C1 segment of cervical spinal cord (tissue), 14 donors: ENCODE data around the gene WDR36.

ENCODE experiments used
- DNase-seq, 14 donors: peaks; one replicate each; lab custom pipeline; 2025; lab: John Stamatoyannopoulos, UW

WDR36 gene

DNA sequence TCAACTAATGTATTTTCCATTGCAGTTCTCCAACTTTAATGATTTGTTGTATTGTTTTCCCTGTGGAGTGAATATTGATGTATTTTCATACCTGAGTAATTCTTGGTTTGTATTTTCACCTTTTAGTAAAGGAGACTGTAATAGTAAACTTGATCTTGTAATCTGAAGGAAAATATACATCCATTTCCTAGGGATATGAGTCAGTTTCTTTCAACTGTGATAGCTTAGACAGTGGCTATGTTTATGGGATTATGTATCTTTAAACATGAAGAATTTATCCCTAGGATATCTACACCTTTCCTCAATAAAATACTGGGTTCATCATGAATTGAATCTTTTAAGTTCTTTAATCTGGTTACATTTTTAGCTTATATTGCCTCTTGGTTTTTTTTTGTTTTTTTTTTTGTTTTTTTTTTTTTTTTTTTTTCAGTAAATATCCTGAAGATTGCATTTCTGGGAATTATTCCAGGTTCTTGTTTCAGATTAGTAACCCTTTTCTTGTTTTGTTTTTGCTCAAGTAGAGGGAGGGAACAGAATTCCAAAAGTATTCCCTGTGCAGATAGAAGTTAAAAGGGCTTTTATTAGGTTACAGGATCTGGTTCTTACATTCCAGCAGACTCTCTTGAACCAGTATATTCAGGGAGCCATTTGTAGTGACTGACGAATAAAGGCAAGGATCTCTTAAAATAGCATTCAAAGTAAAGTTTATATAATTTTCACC is 7.1 kb downstream of the WDR36 start:
- no peak for DNase-seq

DNA sequence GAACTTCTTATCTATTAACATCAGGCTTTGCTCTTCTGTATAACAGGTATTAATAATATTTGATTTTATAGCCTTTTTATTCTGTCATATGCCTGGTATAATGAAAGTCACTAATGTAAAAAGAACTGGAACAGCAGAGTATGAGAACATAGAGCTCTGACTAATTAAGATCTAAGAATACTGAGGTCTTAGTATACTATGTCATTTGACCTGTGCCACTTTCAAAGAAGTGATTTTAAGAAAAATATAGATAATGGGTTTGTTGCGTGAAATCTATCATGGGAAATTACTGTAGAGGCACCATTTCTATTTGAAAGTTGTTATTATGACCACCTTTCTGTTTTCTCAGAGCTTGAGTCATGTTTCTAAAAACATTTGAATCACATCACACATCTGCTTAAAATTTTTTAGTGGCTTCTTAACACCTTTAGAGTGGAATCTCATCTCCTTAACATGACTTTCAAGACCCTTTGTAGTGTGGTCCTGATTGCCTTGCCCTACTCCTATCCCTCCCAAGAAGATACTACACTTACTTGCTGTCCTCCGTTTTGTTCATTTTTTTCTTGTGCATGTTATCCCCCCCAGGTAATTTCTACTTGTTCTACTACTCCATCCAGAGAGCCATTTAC is 14.3 kb downstream of the WDR36 start:
- no peak for DNase-seq

DNA sequence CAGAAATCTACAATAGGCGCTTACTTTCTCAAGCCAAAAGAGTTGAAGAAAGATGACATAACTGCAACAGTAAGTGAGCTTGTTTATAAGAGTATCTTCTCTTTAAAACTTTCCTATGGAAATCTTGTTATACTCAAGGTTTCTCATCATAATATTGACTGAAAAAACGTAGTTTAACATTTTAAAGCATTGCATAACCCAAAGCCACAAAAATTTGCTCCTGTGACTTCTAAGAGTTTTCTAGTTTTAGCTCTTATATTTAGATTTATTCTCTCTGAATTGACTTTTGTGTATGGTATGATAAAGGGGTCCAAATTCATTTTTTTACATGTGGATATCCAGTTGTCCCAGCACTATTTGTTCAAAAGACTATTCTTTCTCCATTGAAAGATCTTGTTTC is 15.2 kb downstream of the WDR36 start:
- no peak for DNase-seq

DNA sequence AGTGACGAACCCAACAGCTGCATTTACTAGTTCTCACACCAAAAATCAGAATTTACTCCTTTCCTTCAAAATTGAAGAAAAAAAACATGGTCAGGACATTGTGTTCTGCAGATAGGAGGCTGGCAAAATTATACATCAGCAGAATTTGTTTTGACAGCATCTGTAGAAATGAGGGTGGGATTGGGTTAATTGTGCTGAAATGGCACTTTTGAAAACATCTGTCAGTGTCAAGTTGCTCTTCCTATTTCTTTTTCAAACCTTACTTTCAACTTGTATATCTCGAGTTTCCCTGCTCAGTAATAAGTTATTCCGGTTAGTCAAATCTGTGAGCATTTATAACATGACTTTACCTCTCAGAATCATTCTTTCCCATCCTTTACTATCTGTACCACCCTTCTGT is 19.8 kb downstream of the WDR36 start:
- DNase-seq = no peak

DNA sequence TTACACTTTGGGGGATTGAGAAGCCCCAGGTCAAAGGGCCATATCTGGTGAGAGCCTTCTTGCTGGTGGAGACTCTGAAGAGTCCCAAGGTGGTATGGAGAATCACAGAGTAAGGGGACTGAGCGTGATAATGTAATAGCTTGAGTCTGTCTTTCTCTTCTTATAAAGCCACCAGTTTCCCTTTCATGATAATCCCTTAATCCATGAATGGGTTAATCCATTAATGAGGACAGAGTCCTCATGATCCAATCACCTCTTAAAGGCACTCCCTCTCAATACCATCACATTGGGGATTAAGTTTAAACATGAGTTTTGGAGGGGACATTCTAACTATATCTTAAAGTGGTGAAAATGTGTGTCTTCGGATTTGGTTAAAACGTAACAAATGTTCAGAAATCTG is 21.5 kb downstream of the WDR36 start:
- no peak for DNase-seq

DNA sequence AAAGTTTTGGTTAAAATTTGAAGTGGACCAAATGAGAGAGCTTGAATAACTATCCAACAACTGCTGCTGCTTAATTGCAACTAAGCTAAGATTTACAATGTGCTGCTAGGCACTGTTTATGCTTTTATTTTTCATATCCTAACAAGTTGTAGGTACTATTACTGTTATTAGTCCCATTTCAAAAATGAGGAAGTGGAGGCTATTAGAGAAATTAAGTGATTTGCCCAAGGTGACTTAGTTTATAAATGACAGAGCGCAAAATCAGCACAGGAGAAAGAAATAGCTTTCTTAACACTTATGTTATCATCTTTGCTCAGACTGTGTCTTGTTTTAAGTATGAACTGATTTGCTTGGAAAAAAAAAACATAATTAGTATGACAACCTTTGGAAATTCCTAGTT is 23.1 kb downstream of the WDR36 start:
- DNase-seq = no peak

DNA sequence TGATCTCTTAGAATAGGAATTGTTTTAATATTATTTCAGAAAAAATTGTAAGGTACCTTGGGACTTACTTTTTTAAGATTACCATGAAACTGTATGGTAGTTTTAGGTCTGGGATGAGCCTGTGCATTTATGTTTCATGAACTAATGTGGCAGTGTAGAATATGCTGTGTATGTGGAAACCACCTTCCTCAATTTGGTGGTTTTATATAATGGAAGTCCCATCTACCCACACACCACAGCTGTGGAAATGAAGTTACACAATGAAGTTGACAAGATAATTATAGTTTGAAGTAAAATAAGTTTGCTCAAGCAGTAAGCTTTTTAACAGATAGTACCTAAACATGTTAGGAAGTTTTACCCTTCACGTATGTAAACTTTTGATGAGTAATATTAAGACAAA is 24.4 kb downstream of the WDR36 start:
- no peak for DNase-seq

DNA sequence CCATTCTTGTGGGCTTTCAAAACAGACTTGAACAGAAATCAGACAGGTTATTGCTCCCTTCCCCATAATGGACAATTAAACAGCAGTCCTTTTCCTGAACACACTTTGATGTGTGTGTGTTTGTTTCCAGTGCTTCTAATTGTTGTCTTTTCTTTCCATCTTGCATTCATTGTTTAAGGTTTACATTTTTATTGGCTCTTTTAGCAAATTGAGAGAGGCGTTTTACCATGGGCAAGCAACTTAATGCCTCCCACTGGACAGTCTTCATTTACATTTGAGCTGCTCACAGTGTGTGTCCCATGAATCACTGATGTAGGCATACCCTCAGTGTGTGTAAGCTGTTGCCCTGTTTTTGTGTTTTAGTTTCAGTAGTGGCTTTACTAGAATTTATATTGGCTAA is 25.0 kb downstream of the WDR36 start:
- no peak for DNase-seq

DNA sequence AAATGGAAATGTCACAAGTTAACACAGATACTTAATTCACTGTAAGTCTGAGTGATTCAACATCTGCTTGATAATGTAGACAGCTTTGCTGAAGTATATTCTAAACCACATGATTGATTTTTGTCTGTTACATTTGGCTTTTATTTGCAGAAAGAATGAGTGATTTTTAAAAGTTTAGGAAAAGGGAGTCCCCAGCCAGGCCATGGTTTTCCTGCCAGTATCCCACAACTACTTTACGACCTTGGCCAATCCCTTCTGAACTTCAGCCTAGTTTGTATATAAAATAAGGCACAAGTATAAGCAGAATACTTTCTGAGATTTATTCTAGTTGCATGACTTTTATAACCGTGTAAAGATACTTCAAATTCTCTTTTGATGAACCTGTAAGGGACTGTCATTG is 27.1 kb downstream of the WDR36 start:
- DNase-seq = no peak

DNA sequence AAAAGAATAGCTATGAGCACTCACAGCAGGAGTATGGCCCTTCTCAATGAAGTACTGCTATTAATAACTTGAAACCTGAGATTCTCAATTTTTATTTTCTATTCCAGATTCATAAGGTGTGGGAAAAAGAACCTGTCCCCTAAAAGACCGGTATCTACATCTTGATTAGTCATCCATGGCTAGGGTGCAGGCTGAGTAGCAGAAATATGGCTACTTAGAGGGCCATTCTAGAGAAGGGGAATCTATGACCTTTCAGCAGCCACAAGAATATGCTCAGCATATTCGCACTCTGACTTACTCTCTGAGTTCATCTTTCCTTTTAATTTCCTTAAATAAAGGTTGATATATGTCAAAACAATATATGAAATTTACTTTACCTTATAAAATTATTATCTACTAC is 27.7 kb downstream of the WDR36 start:
- no peak for DNase-seq

DNA sequence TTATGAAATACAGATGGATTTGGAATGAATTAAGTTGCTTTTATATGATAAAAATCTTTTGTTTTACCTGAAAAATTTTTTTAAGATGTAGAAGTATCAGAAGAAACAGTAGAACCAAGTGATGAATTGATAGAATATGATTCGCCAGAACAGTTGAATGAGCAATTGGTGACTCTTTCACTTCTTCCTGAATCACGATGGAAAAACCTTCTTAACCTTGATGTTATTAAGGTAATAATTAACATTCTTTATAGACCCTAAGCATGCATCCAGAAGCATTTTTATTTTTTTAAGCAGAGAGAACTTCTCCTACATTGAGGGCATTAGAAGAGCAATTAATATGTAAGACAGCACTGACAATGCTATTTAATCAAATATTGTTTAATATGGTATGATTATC is 28.8 kb downstream of the WDR36 start:
- no peak for DNase-seq

DNA sequence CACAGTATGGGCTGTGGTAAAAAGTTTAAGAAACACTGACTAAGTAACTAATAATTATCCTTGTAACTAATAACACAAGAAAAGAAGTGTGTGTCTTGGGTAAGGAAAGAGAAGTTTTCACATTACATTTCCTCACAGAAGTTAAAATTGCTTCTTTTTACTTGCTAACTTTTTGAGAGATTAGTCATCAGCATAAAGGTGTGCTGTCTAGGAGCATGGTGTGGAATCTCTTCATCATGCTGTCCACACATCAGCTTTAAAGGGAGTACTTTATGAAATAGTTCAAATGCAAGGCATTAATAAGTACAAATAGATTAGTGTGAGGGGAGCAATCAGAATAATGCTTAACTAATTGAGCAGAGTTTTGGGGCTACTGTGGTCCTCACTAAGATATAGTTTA is 29.8 kb downstream of the WDR36 start:
- no peak for DNase-seq

DNA sequence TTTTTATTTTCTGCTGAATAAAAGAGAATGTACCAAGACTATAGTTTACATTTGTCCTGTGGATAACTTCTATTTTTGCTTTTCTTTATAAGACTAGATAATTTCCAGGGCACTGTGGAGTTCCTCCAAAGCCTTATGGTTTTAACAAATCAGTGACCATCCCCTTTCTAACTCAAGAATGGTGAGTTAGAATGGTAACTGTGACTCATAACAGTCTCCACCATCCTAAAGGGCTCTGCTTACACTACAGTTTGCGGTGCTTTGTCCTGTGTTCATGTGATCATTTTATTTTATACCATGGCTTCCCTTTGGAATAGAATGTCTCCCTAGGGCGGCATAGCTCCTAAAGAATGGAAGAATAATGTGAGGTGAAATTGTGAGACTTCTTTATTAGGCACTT is 30.2 kb downstream of the WDR36 start:
- no peak for DNase-seq

DNA sequence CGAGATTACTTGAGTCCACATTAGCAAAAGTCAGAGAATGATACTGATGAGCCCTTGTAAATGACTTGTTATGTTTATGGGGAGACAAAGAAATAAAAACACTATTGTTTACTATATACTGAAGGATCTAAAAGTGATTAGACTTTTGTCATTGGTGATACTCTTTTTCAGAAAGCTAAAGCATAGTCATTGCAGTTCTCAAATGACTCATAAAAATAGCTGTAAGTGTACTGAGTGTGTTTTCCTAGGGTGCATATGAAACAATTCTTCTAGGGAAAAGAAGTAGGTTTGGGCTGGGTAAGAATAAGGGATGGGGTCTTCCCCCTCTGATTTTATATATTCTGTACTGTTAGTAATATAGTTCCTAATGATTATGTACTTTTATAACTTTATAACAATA is 32.6 kb downstream of the WDR36 start:
- no peak for DNase-seq

DNA sequence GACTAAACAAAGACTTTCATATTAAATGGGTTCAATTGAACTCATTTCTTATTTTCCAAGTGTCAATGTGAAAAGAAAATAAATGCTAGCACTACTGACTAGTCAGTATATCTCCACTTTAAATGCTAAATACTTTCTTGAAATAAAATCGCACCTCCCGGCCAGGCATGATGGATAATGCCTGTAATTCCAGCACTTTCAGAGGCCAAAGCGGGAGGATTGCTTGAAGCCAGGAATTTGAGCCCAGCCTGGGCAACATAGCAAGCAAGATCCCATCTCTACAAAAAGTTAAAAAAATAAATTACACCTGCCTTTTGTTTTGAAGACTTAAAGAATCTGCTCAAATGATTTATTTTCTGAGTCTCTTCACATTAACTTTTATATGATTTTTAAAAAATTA is 34.7 kb downstream of the WDR36 start:
- DNase-seq = no peak

DNA sequence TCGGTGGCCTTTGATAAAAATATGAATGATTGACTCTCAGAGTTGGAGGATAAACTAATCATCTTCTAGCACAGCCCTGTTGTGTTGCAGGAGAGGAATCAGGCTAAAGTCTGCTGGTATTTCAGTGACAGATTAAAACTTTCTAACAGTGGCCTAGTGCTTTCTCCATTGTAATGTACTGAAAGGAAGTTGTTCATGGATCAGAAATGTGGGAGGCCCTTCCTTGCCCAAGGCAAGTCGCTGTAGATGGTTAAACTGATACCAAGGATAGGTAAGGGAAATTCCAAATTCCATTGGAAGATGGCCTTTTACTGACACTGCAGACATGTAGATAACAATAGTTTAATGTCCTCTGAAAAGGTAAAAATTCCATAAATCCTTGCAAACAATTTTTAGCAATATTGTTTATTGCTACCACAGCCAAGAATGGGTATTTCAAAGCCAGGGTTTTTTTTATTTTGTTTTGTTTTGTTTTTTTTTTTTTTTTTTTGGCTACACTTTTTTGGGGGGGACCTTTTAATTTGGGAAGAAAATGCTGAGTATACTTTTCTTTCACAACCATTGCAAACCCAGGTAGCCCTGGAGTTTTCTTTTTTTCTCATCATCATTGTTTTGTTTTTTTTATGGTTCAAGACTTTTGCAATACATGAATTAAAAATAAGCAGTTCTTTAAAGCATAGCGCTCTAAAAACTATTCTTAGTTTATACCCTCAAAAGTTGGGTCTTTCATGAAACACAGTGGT is 35.5 kb downstream of the WDR36 start:
- no peak for DNase-seq

DNA sequence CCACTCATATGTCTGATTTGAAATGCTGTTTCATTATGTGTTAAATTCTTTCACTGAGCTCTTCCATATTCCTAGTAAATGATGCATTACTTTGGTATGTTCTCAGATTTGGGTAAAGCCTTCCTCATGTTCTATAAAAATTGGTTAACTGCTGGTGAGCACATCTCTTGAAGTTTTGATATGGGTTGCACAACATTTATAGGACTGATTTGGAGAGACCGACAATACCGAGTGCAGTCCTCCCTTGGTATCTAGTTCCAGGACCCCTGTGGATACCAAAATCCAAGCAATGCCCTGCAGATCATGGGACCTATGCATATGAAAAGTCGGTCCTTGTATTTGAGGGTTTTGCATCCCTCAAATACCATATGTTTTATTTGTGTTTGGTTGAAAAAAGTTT is 37.8 kb downstream of the WDR36 start:
- no peak for DNase-seq

DNA sequence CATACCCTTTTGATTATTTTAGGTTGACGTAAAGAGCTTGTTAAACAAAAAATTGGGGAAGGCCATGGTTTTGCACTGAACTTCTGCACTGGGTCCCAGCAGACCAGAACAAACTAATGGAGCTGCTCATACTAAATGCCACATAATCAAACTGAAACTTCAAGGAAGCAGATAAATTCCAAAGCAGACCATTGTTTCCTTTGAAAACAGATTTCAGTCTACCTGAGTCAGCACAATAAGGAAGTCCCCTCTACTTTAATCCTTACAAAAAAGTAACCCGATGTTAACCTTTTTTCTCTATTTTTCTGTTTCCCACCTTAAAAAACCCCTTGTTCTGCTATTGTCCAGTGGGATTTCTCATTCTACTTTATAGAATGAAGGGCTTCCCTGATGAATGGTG is 39.2 kb downstream of the WDR36 start:
- no peak for DNase-seq

DNA sequence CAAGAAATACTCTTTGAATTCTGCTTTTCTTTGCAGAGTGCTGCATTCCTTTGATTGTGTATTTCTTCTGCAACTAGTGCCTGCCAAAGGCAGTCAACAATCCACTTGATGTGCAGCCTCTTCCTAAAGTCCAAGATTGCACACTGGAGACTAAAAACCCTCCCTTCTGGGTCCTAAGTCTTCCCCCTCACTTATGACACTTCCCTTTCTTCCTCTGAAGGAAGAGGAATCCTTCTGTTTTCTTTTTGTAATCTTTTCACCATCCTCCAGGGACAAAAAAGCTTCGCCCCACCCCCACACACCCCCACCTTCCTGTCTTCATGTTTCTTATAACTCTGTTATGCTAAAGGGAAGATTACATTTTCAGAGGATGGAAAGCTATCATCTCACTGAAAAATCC is 39.9 kb downstream of the WDR36 start:
- no peak for DNase-seq

DNA sequence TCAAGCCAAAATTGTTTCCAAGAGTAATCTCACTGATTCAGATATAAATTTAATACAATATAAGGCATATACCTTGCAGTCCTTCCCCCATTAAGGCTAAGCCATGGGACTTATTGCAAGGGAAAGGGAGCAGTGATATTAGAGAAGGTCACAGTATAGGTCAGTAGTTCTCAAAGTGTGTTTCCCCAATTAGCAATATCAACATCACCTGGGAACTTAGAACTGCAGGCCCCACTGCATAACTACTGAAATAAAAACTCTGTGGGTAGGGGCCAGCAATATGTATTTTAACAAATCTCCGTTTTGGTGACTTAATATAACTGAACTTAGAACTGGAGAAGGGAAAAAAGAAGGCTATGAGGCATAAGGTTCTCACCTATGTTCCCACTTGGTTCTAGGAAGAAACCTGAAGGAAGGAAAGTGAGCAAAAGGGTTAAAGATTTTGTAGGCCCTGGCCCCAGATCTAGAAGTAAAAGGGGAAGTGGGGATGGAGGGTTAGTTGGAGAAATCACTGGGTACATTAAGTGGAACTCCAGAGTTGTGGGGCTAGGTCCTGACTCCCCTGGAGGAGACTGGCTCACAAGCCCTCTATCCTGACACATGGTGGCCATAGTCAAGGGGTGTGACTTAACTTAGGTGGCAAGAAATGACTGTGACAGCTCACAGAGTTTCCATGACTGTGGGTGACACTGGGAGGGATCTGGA is 40.7 kb downstream of the WDR36 start:
- DNase-seq = no peak

DNA sequence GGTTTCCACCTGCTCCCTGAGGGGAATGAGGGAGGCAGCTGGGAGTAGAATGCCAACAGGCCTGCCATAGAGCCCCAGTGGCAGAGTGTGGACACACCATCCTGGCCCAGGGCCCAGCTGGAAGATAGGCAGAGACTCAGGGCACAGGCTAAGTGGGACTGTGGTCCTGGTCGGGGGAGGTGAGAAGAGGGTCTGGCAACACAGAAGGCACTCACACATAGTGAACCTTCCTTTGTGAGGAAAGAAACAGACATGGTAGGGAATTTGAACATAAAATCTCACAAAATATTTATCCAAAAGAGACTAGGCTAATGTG is 41.2 kb downstream of the WDR36 start:
- no peak for DNase-seq

DNA sequence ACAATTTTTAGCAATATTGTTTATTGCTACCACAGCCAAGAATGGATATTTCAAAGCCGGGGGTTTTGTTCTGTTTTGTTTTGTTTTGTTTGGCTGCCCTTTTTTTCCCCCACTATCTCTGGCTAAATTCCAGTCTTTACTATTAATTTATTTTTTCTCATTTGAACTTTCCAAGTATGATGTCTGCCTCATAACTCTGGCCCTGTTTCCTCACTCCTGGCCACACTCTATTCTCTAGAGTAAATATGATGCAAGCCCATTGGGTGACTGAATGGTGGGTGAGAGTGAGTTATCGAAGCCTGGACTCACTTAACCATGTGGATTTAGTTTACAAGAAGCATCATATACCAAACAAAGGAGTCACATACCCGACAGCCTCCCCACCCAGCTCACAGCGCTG is 41.9 kb downstream of the WDR36 start:
- DNase-seq = no peak

DNA sequence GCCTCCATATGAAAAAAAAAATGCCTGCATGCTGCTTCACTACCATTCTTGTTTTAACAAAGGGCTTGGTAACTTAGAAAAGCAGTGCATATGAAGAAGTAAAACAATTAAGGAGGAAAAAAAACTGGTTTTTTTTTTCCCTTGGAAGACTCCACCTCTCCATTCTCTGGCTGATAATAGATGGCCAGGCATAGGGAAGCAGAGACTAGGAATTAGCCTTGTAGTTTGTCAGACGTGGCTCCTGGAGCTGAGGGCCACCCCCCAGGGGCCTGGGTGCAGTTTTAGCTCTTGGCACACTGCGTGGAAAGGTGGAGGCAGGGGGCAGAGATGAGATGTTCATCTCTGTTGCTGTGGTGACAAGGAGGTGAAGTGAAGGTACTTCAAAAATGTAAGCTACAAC is 42.7 kb downstream of the WDR36 start:
- no peak for DNase-seq
